Endothelial cell of umbilical vein (primary cell): ENCODE measurements around the gene SCN3B.

Experiments
- CTCF ChIP-seq, 2 donors: IDR thresholded peaks; 1 replicate in 1 of 2; 2 replicates in 1 of 2; pipeline ENCODE4 v1.5.1; 2011; ENCODE audit warnings: low read length in 2 of 2, mild to moderate bottlenecking in 2 of 2, moderate library complexity in 2 of 2, control low read depth in 1 of 2, inconsistent platforms in 1 of 2, low read depth in 1 of 2; ENCODE audit not compliant: insufficient read depth in 1 of 2; ENCODE audit errors: extremely low read depth in 1 of 2
- EZH2 ChIP-seq: IDR thresholded peaks from 2 replicates; pipeline ENCODE4 v1.6.1; 2012; ENCODE audit warnings: borderline replicate concordance, low read depth, mild to moderate bottlenecking, moderate library complexity, low read length, inconsistent platforms; ENCODE audit not compliant: severe bottlenecking
- FOS ChIP-seq: IDR thresholded peaks from 2 replicates; pipeline ENCODE4 v1.6.1; 2011; ENCODE audit warnings: mild to moderate bottlenecking, low read length, moderate library complexity, borderline replicate concordance; ENCODE audit not compliant: insufficient read depth
- GATA2 ChIP-seq: IDR thresholded peaks from 2 replicates; pipeline ENCODE4 v1.7.0; 2011; ENCODE audit warnings: low read depth, mild to moderate bottlenecking, moderate library complexity, mixed read lengths, low read length; ENCODE audit not compliant: insufficient read length, insufficient read depth
- JUN ChIP-seq: IDR thresholded peaks from 2 replicates; pipeline ENCODE4 v1.6.1; 2011; ENCODE audit warnings: borderline replicate concordance, low read depth; ENCODE audit not compliant: insufficient read length, insufficient read depth
- MYC ChIP-seq: IDR thresholded peaks from one replicate; pipeline ENCODE4 v1.6.1; 2011; ENCODE audit warnings: mild to moderate bottlenecking, low read depth, low read length
- POLR2A ChIP-seq: IDR thresholded peaks from 2 replicates; pipeline ENCODE4 v1.6.1; 2012; ENCODE audit warnings: low read depth, mild to moderate bottlenecking, control low read depth, low read length
- POLR2AphosphoS5 ChIP-seq: IDR thresholded peaks from 2 replicates; pipeline ENCODE4 v1.6.1; 2012; ENCODE audit warnings: low read depth, mild to moderate bottlenecking, control low read depth, low read length, moderate library complexity; ENCODE audit not compliant: insufficient read depth
- TF ChIP-seq, protein P1 (sequence below): IDR thresholded peaks from 2 replicates; pipeline ENCODE4 v1.6.1; 2011; ENCODE audit not compliant: insufficient read depth, insufficient read length

- no peak for TF ChIP-seq EZH2
- TF ChIP-seq CTCF (IDR thresholded peaks at IDR 0.05; ENCODE audit: extremely low read depth in 1 of 2, insufficient read depth in 1 of 2, low read depth in 1 of 2, low read length in 2 of 2): no peak
- no peak for TF ChIP-seq POLR2A
- no peak for TF ChIP-seq GATA2
- TF ChIP-seq POLR2AphosphoS5: no peak
- no peak for TF ChIP-seq MYC
- TF ChIP-seq, protein P1, sequence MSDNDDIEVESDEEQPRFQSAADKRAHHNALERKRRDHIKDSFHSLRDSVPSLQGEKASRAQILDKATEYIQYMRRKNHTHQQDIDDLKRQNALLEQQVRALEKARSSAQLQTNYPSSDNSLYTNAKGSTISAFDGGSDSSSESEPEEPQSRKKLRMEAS: no peak
- TF ChIP-seq JUN: no peak
- no peak for TF ChIP-seq FOS
These were observed 46.3 kb upstream of the SCN3B start for GRCh38 chr11:123700772-123701171.
